GM10248 (cell line): ENCODE data around the gene SHH.

Experiments used
- CTCF ChIA-PET: fragments of 300-600 bp; sonication (Branson Sonifier 250); formaldehyde crosslinking; extraction: SDS; loops from one replicate; lab custom pipeline; 2021; ENCODE audit warnings: antibody characterized with exemption; lab: Yijun Ruan, JAX
- POLR2A ChIA-PET: fragments of 350-650 bp; sonication (Branson Sonifier 250); formaldehyde crosslinking; extraction: SDS; loops from one replicate; lab custom pipeline; 2020; ENCODE audit warnings: antibody characterized with exemption; lab: Yijun Ruan, JAX
- DNase-seq: peaks from one replicate; pipeline ENCODE4 v3.0.0; 2012; ENCODE audit errors: extremely low spot score
- CTCF ChIP-seq: IDR thresholded peaks from 2 replicates; pipeline ENCODE4 v1.5.1; 2012; ENCODE audit warnings: mild to moderate bottlenecking, low read depth; ENCODE audit errors: extremely low read depth, missing control alignments, control extremely low read depth

SHH gene

GRCh38 chr7:155793720-155794119, 18.5 kb downstream of the SHH start:
- no peak for TF ChIP-seq CTCF
- DNase-seq: no peak
- ChIA-PET POLR2A (no interaction called here), CTCF (no interaction called here)

- no peak for TF ChIP-seq CTCF
- DNase-seq: no peak
- ChIA-PET POLR2A (no interaction called here), CTCF (no interaction called here)
Observed at GRCh38 chr7:155792999-155793560, 19.2 kb downstream of the SHH start.

GRCh38 chr7:155792315-155792960, 19.8 kb downstream of the SHH start:
- TF ChIP-seq CTCF: no peak
- DNase-seq: no peak
- CTCF ChIA-PET: no interaction called here
- POLR2A ChIA-PET: no interaction called here

GRCh38 chr7:155791836-155792235, 20.4 kb downstream of the SHH start:
- TF ChIP-seq CTCF: no peak
- CTCF ChIA-PET: no interaction called here

GRCh38 chr7:155791214-155791737, 21.0 kb downstream of the SHH start:
- ChIA-PET POLR2A (no interaction called here), CTCF (no interaction called here)
- no peak for TF ChIP-seq CTCF
- no peak for DNase-seq

More at GRCh38 chr7:155791836-155792235, 20.4 kb downstream of the SHH start:
- POLR2A ChIA-PET: no interaction called here
- DNase-seq: no peak

- ChIA-PET CTCF (interaction anchor here (0.8 to 2.0 kb wide), 2 partner anchors 12 to 192 kb away, joined by 3 to 5 read pairs; no protein-coding TSS in a partner anchor), POLR2A (no interaction called here)
- no peak for DNase-seq
- no peak for TF ChIP-seq CTCF
Observed at GRCh38 chr7:155790666-155791065, 21.6 kb downstream of the SHH start.
